SK-MEL-5 (cell line): ENCODE data around the gene ZNF780B. TPM values are rescaled to one million over a fixed set of nuclear protein-coding genes. Genes with fewer than 3 reads are reported as not detected.

Experiments
- DNase-seq: peaks from one replicate; pipeline ENCODE4 v3.0.0-alpha.2; 2016; ENCODE audit warnings: low read depth, low spot score
- in situ Hi-C: cut with HindIII; loops from 2 replicates; pipeline ENCODE4 v1.10.0; 2016; ENCODE audit warnings: low sequenced_read_pairs, high pct_unique_total_duplicates, low pct_unique_long_range_greater_than_20kb
- total RNA-seq: library from RNA; depleted of rRNA; stranded (reverse); fragments of >200 nt; shearing (Covaris generic); gene quantifications from 2 replicates; pipeline ENCODE4 v1.2.3, GENCODE V29; 2014; rRNA removed

The ZNF780B gene
- total RNA-seq, 1 experiment from 2014 or later: 5.9 TPM

DNA sequence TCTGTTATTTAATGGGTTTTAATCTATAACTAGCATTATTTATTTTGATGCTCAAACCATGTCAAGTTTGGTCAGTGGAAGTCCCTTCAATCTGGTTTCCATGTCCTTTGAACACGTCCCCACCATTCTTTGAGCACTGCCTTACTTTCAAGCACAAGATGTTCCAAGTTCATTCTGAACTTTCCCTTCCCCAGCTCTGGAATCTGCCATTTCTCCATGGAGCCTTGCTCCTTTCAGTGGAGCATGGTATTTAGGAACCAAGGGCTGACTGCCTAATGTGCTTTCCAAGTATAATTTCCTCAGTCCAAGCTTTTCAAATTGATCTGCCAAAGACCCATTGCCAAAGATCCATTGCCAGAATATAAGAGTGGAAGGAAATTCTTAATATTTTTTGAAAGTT, 60.2 kb downstream of the ZNF780B start:
- DNase-seq: no peak
- in situ Hi-C loops: no loop called here

- DNase-seq: no peak
Measured at GRCh38 chr19:39994361-39994760, 61.7 kb downstream of the ZNF780B start.

DNA sequence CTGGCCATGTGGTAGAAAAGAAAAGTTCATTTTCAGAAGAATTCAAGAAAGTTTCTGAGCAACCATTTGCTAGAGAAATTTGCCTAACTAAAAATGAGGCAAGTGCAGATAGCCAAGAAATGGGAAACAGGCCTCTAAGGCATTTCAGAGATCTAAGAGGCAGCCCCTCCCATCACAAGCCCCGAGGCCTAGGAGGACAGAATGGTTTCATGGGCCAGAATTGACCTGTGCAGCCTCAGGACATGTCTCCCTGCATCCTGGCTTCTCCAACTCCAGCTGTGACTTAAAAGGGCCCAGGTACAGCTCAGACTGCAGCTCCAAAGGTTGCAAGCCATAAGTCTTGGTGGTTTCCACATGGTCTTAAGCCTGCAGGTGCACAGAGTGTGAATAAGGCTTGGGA, 62.4 kb downstream of the ZNF780B start:
- in situ Hi-C loops: no loop called here
- DNase-seq: no peak

More at GRCh38 chr19:39994361-39994760, 61.7 kb downstream of the ZNF780B start:
- in situ Hi-C loops: no loop called here

DNA sequence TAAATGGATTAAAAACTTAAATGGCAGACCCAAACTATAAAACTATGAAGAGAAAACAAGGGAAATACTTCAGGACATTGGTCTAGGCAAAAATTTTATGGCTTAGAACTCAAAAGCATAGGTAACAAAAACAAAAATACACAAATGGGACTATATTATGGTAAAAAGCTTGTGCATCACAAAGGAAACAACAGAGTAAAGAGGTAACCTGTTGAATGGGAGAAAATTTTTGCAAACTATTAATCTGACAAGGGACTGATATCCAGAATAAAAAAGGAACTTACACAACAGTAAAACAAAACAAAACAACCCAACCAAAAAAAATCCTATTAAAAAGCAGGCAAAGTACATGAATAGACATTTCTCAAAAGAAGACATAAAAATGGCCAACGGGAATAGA, 68.4 kb downstream of the ZNF780B start:
- no peak for DNase-seq
- in situ Hi-C loops: no loop called here

DNA sequence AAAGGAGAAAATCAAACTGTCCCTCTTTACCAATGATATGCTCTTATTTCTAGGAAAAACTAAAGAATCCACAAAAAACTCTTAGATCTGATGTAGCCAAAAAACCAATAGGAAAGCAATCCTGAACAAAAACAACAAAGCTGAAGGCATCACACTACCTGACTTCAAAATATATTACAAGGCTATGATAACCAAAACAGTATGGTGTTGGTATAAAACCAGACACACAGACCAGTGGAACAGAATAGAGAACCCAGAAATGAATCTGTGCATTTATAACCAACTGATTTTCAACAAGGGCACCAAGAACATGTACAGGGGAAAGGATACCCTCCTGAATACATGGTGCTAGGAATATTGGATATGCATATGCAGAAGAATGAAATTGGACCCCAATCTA, 68.9 kb downstream of the ZNF780B start:
- in situ Hi-C loops: no loop called here

GRCh38 chr19:39986643-39987042, 69.4 kb downstream of the ZNF780B start:
- DNase-seq: no peak
- in situ Hi-C loops: no loop called here

More for the DNA sequence above, 68.9 kb downstream of the ZNF780B start:
- DNase-seq: no peak

GRCh38 chr19:39983695-39984300, 72.2 kb downstream of the ZNF780B start:
- in situ Hi-C loops: no loop called here

DNA sequence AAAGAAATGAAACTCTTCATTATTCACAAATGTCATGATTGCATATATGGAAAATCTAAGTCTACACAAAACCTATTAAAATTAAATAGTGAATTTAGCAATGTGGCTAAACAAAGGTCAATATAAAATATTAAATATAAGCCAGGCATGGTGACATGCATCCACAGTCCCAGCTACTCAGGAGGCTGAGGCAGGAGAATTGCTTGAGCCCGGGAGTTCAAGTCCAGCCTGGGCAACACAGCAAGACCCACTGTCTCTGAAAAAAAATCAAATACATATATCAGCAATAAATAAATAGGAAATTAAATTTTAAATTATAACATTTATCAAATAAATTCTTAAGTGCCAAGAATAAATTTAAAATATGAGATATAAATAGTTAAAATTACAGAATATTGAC, 73.1 kb downstream of the ZNF780B start:
- in situ Hi-C loops: no loop called here
- DNase-seq: no peak

More at GRCh38 chr19:39983695-39984300, 72.2 kb downstream of the ZNF780B start:
- no peak for DNase-seq

Other genes starting within 250 kb of the ZNF780B start
- gene DYRK1B, start 222.1 kb downstream of the ZNF780B start, total RNA-seq: 7.6 and 9.0 TPM in 2 replicates
- gene FBL, start 209.9 kb downstream of the ZNF780B start, total RNA-seq: 188 and 191 TPM in 2 replicates
- 0.08 TPM in 2 replicates for gene FCGBP, start 121.6 kb downstream of the ZNF780B start, total RNA-seq
- gene PSMC4, start 85.1 kb downstream of the ZNF780B start, total RNA-seq: 162 and 174 TPM in 2 replicates
- gene ZNF546, start 59.2 kb downstream of the ZNF780B start, total RNA-seq: 2.0 and 6.4 TPM in 2 replicates
- 16.9 and 19.0 TPM in 2 replicates for gene ZNF780A, start 34.7 kb upstream of the ZNF780B start, total RNA-seq
- gene MAP3K10, start 135.2 kb upstream of the ZNF780B start, total RNA-seq: 12.0 and 14.1 TPM in 2 replicates
- not detected in 2 replicates for gene TTC9B, start 162.2 kb upstream of the ZNF780B start, total RNA-seq
- gene CCNP, start 170.5 kb upstream of the ZNF780B start, total RNA-seq: 0.08 TPM in 1 of 2 replicates, not detected in the other
- gene AKT2, start 229.1 kb upstream of the ZNF780B start, total RNA-seq: 53.8 and 68.6 TPM in 2 replicates